H1 (cell line): Measurements from ENCODE around the gene VPS51. TPM values are rescaled to one million over a fixed set of nuclear protein-coding genes. Genes with fewer than 3 reads are reported as not detected.

Experiments used
- CTCF ChIA-PET: fragments of 300-600 bp; sonication (Branson Sonifier 250); formaldehyde crosslinking; loops from one replicate; lab custom pipeline; 2021; ENCODE audit not compliant: partially characterized antibody; lab: Charles Lee
- POLR2A ChIA-PET: fragments of 300-600 bp; sonication (Branson Sonifier 250); formaldehyde crosslinking; loops from one replicate; lab custom pipeline; 2021; ENCODE audit warnings: inconsistent platforms; ENCODE audit not compliant: partially characterized antibody; lab: Charles Lee
- DNase-seq, 2 experiments: peaks; one replicate each; pipeline versions ENCODE4 v3.0.0 to v3.0.0-alpha.2; 2010 to 2022; ENCODE audit warnings: low spot score in 2 of 2, low read depth in 1 of 2, mixed read lengths in 1 of 2
- FAIRE-seq: peaks from 2 replicates; lab custom pipeline; 2011; peaks lifted over from hg19 to GRCh38; lab: Jason Lieb, UNC
- H2AFZ ChIP-seq: 2 replicates; pipeline ENCODE4 v1.8.1; 2012; ENCODE audit warnings: low read length, inconsistent platforms
- H2AK5ac ChIP-seq: 2 replicates; pipeline ENCODE4 v1.6.1; 2013; ENCODE audit warnings: low read depth, low read length
- H2BK120ac ChIP-seq: replicated peaks from 2 replicates; pipeline ENCODE3; 2013; ENCODE audit warnings: low read depth, low read length, inconsistent platforms
- H2BK12ac ChIP-seq: 2 replicates; pipeline ENCODE4 v1.6.1; 2013; ENCODE audit warnings: low read depth, low read length
- H2BK15ac ChIP-seq: 2 replicates; pipeline ENCODE4 v1.6.1; 2013; ENCODE audit warnings: low read length
- H2BK20ac ChIP-seq: 2 replicates; pipeline ENCODE4 v1.6.1; 2013; ENCODE audit warnings: low read length
- H2BK5ac ChIP-seq: 2 replicates; pipeline ENCODE4 v1.6.1; 2013; ENCODE audit warnings: low read depth, low read length
- H3K14ac ChIP-seq: 2 replicates; pipeline ENCODE4 v1.6.1; 2013; ENCODE audit warnings: inconsistent platforms; ENCODE audit not compliant: insufficient read length
- H3K18ac ChIP-seq: 2 replicates; pipeline ENCODE4 v1.6.1; 2013; ENCODE audit warnings: low read length; ENCODE audit errors: extremely low read depth
- H3K23ac ChIP-seq: 2 replicates; pipeline ENCODE4 v1.6.1; 2013; ENCODE audit warnings: inconsistent platforms; ENCODE audit not compliant: insufficient read length
- H3K23me2 ChIP-seq: 2 replicates; pipeline ENCODE4 v1.6.1; 2013; ENCODE audit warnings: low read depth, low read length
- H3K27ac ChIP-seq: 2 replicates; pipeline ENCODE4 v1.6.1; 2011; ENCODE audit warnings: low read depth, low read length, inconsistent platforms
- H3K27me3 ChIP-seq, 4 experiments: replicated peaks in 1 of 4; 1 replicate in 1 of 4; 2 replicates in 3 of 4; pipeline versions ENCODE4 v1.6.1 to v1.8.1; 2011 to 2013; ENCODE audit warnings: low read length in 3 of 4, mild to moderate bottlenecking in 3 of 4, inconsistent platforms in 2 of 4, mixed read lengths in 2 of 4, moderate library complexity in 1 of 4; ENCODE audit not compliant: control insufficient read depth in 3 of 4, insufficient read depth in 3 of 4; ENCODE audit errors: extremely low read depth in 1 of 4
- H3K36me3 ChIP-seq, 4 experiments: 2 replicates each; pipeline versions ENCODE4 v1.6.1 to v1.8.1; 2011 to 2013; ENCODE audit warnings: mild to moderate bottlenecking in 4 of 4, low read length in 3 of 4, moderate library complexity in 2 of 4, control low read depth in 1 of 4, inconsistent platforms in 1 of 4; ENCODE audit not compliant: insufficient read depth in 4 of 4, control insufficient read depth in 2 of 4
- H3K4ac ChIP-seq: replicated peaks from 2 replicates; pipeline ENCODE3; 2013; ENCODE audit warnings: low read length, low read depth, mixed read lengths, inconsistent platforms; ENCODE audit not compliant: insufficient read length
- H3K4me1 ChIP-seq, 4 experiments: replicated peaks in 1 of 4; 1 replicate in 1 of 4; 2 replicates in 3 of 4; pipeline versions ENCODE4 v1.6.1 to v1.8.1; 2011 to 2013; ENCODE audit warnings: low read length in 3 of 4, inconsistent platforms in 2 of 4, mixed read lengths in 1 of 4; ENCODE audit not compliant: insufficient read depth in 4 of 4, control insufficient read depth in 3 of 4
- H3K4me2 ChIP-seq, 2 experiments: 2 replicates each; pipeline versions ENCODE4 v1.6.1 to v1.8.1; 2011 to 2013; ENCODE audit warnings: low read depth in 2 of 2, low read length in 2 of 2, control low read depth in 1 of 2, inconsistent platforms in 1 of 2, mild to moderate bottlenecking in 1 of 2; ENCODE audit not compliant: insufficient read depth in 1 of 2
- H3K4me3 ChIP-seq, 4 experiments: fragments of 200-600, 300-600 bp in 1 of 4; sonication (generic), shearing (Covaris generic), sonication (Bioruptor Twin) in 1 of 4; 2 replicates each; pipeline versions ENCODE4 v1.5.1 to v1.8.1; 2011 to 2016; ENCODE audit warnings: low read length in 4 of 4, low read depth in 3 of 4, control low read depth in 2 of 4, inconsistent platforms in 2 of 4, mild to moderate bottlenecking in 2 of 4, mixed read lengths in 1 of 4, moderate library complexity in 1 of 4; ENCODE audit not compliant: insufficient read depth in 2 of 4; ENCODE audit errors: extremely low read depth in 1 of 4
- H3K56ac ChIP-seq: replicated peaks from 2 replicates; pipeline ENCODE3; 2013; ENCODE audit warnings: low read depth, mild to moderate bottlenecking, mixed read lengths, low read length, inconsistent platforms; ENCODE audit not compliant: insufficient read length
- H3K79me1 ChIP-seq: 2 replicates; pipeline ENCODE4 v1.6.1; 2013; ENCODE audit warnings: low read depth, low read length, control low read depth
- H3K79me2 ChIP-seq, 2 experiments: 2 replicates each; pipeline versions ENCODE4 v1.6.1 to v1.8.1; 2012 to 2013; ENCODE audit warnings: low read length in 2 of 2, mild to moderate bottlenecking in 2 of 2, inconsistent platforms in 1 of 2; ENCODE audit not compliant: insufficient read depth in 2 of 2, control insufficient read depth in 1 of 2
- H3K9ac ChIP-seq, 4 experiments: replicated peaks in 1 of 4; 1 replicate in 1 of 4; 2 replicates in 3 of 4; pipeline versions ENCODE4 v1.6.1 to v1.8.1; 2011 to 2013; ENCODE audit warnings: low read depth in 3 of 4, low read length in 3 of 4, control low read depth in 2 of 4, mild to moderate bottlenecking in 2 of 4, moderate library complexity in 2 of 4, inconsistent platforms in 1 of 4; ENCODE audit errors: extremely low read depth in 1 of 4
- H3K9me3 ChIP-seq, 2 experiments: 2 replicates each; pipeline versions ENCODE4 v1.6.1 to v1.8.1; 2012 to 2013; ENCODE audit warnings: mild to moderate bottlenecking in 2 of 2, moderate library complexity in 2 of 2, control low read depth in 1 of 2, inconsistent platforms in 1 of 2, low read depth in 1 of 2, low read length in 1 of 2, mixed read lengths in 1 of 2; ENCODE audit not compliant: insufficient read depth in 2 of 2
- H4K20me1 ChIP-seq, 2 experiments: replicated peaks in 1 of 2; 2 replicates each; pipeline versions ENCODE3 to v1.8.1; 2011 to 2013; ENCODE audit warnings: inconsistent platforms in 2 of 2, low read length in 2 of 2, mild to moderate bottlenecking in 1 of 2; ENCODE audit not compliant: insufficient read depth in 2 of 2, control insufficient read depth in 1 of 2
- H4K5ac ChIP-seq: 2 replicates; pipeline ENCODE4 v1.6.1; 2013; ENCODE audit warnings: low read length, low read depth, mixed read lengths, inconsistent platforms; ENCODE audit not compliant: insufficient read length
- H4K8ac ChIP-seq: 2 replicates; pipeline ENCODE4 v1.8.0; 2013; ENCODE audit warnings: mild to moderate bottlenecking, moderate library complexity, low read length, inconsistent platforms; ENCODE audit not compliant: insufficient read depth; ENCODE audit errors: extremely low read depth
- H4K91ac ChIP-seq: replicated peaks from 2 replicates; pipeline ENCODE3; 2013; ENCODE audit warnings: low read length, mixed read lengths, inconsistent platforms; ENCODE audit not compliant: insufficient read length
- CTCF ChIP-seq, 3 experiments: IDR thresholded peaks; 1 replicate in 2 of 3; 2 replicates in 1 of 3; pipeline versions ENCODE4 v1.5.1 to v1.6.1; 2011; ENCODE audit warnings: low read length in 3 of 3, mild to moderate bottlenecking in 3 of 3, inconsistent platforms in 2 of 3, low read depth in 1 of 3, moderate library complexity in 1 of 3; ENCODE audit not compliant: insufficient read depth in 1 of 3; ENCODE audit errors: control extremely low read depth in 1 of 3
- polyA plus RNA-seq, 7 experiments: library from polyadenylated mRNA; depleted of rRNA in 3 of 7; stranded (reverse) in 5 of 7; unstranded in 2 of 7; fragments of >200 nt in 5 of 7; fragments of 200-250 nt in 2 of 7; gene quantifications; 1 replicate in 5 of 7; 2 replicates in 1 of 7; 4 replicates in 1 of 7; pipeline versions ENCODE4 v1.2.1 to v1.2.3, GENCODE V29; 2011 to 2013; ENCODE audit warnings: missing spikeins in 2 of 7, mixed read lengths in 2 of 7
- total RNA-seq: library from RNA; stranded (reverse); fragmentation: NEBNext Ultra II Directional; extraction: Animal tissue kit (Norgen Biotek cat#: 25700); gene quantifications from 2 replicates; pipeline ENCODE4 v1.2.1, GENCODE V29; 2021

The VPS51 gene
- total and polyA plus RNA-seq, 2 of the 8 experiments (the other 6 are each of a cell fraction or from before 2014, with no cell fraction given), result 97.4 to 142 TPM

GRCh38 chr11:65103476-65103875 is 7.5 kb downstream of the VPS51 start:
- Histone ChIP-seq H3K23ac (no peak overlapping the region), H2BK5ac (no peak overlapping the region), H3K23me2 (no peaks in the 10 kb centered on the region), H4K5ac (no peak overlapping the region), H2BK20ac (no peak overlapping the region), H3K4me2 (no peak overlapping the region), H3K4me3 (no peak overlapping the region), H3K4me1 (no peaks in the 10 kb centered on the region), H3K79me1 (peaks cover 3% of the 10 kb centered on the region; the same call in 1 of the 2 replicates), H2AFZ (no peak overlapping the region), H3K4ac (no peak overlapping the region), H3K27me3 (no peaks in the 10 kb centered on the region), H3K27ac (no peak overlapping the region), H3K56ac (no peak overlapping the region), H3K79me2 (peaks cover 0 to 2% of the 10 kb centered on the region in 2 experiments; a peak in 1 of 4 replicates), H3K9me3 (no peaks in the 10 kb centered on the region), H3K14ac (no peak overlapping the region), H3K36me3 (peaks cover 0 to 11% (median under 1%) of the 10 kb centered on the region in 4 experiments; a peak in 2 of 8 replicates), H2BK120ac (no peak overlapping the region), H4K8ac (no peak overlapping the region), H2BK15ac (no peak overlapping the region), H2BK12ac (no peak overlapping the region), H3K18ac (no peak overlapping the region), H4K20me1 (peaks cover 0 to 9% of the 10 kb centered on the region in 2 experiments), H3K9ac (no peak overlapping the region), H4K91ac (no peak overlapping the region), H2AK5ac (no peak overlapping the region)
- CTCF ChIA-PET, result interaction anchor here (1.2 to 1.8 kb wide), 4 partner anchors 9 to 58 kb away, joined by 3 to 6 read pairs (median 3); partner anchors contain the start of genes TM7SF2 and ZNHIT2
- no peak for TF ChIP-seq CTCF (IDR thresholded peaks at IDR 0.05; ENCODE audit: control extremely low read depth in 1 of 3, insufficient read depth in 1 of 3, low read depth in 1 of 3, low read length in 3 of 3)
- POLR2A ChIA-PET, result interaction anchor here (0.5 to 3.7 kb wide), 8 partner anchors 8 to 224 kb away, joined by 3 to 31 read pairs (median 4); partner anchors contain the start of genes TM7SF2 and ZNHIT2
- FAIRE-seq (no peak), DNase-seq (no peak)
